HG02852 (cell line): Measurements from ENCODE around the gene GMPPA.

Experiments used
- ATAC-seq: cut with Tn5 transposase; IDR thresholded peaks from one replicate; pipeline ENCODE4 v1.9.1; 2021; ENCODE audit warnings: mild to moderate bottlenecking, moderate library complexity; ENCODE audit not compliant: unreplicated experiment

The GMPPA gene

GRCh38 chr2:219484343-219485200, 14.1 kb upstream of the GMPPA start:
- ATAC-seq: no peak

- no peak for ATAC-seq
These were observed 13.5 kb upstream of the GMPPA start for GRCh38 chr2:219485201-219485580.

- no peak for ATAC-seq
These were observed 12.2 kb upstream of the GMPPA start for GRCh38 chr2:219486380-219486959.

GRCh38 chr2:219488149-219488843, 10.4 kb upstream of the GMPPA start:
- no peak for ATAC-seq

- no peak for ATAC-seq
These were observed 9.9 kb upstream of the GMPPA start for GRCh38 chr2:219488844-219489194.

- ATAC-seq: no peak
These were observed 9.4 kb upstream of the GMPPA start for GRCh38 chr2:219489315-219489714.

GRCh38 chr2:219490186-219490585, 8.5 kb upstream of the GMPPA start:
- no peak for ATAC-seq

GRCh38 chr2:219490600-219491130, 8.0 kb upstream of the GMPPA start:
- ATAC-seq: no peak

GRCh38 chr2:219491278-219491963, 7.3 kb upstream of the GMPPA start:
- no peak for ATAC-seq

GRCh38 chr2:219492575-219492974, 6.1 kb upstream of the GMPPA start:
- ATAC-seq: no peak

GRCh38 chr2:219493086-219493485, 5.6 kb upstream of the GMPPA start:
- no peak for ATAC-seq

- ATAC-seq: no peak
These were observed 3.6 kb upstream of the GMPPA start for GRCh38 chr2:219494952-219495530.

- ATAC-seq: no peak
These were observed 3.1 kb upstream of the GMPPA start for GRCh38 chr2:219495531-219496122.

- no peak for ATAC-seq
These were observed 2.4 kb upstream of the GMPPA start for GRCh38 chr2:219496247-219496824.

- no peak for ATAC-seq
These were observed 1.7 kb upstream of the GMPPA start for GRCh38 chr2:219496825-219497494.

GRCh38 chr2:219497495-219498279, 1.0 kb upstream of the GMPPA start:
- ATAC-seq: peak; percentile 24

- no peak for ATAC-seq
These were observed 292 bp downstream of the GMPPA start for GRCh38 chr2:219499058-219499307.

- ATAC-seq: no peak
These were observed 864 bp downstream of the GMPPA start for GRCh38 chr2:219499555-219499954.

- no peak for ATAC-seq
These were observed 1.4 kb downstream of the GMPPA start for GRCh38 chr2:219500135-219500534.
